IPS-20b (cell line): ENCODE results near the gene CORO1C.
A peak's percentile ranks its signal among the peaks of the same experiment; 100 is the strongest.

ENCODE experiments used
- H3K27ac ChIP-seq: one replicate; pipeline ENCODE4 v1.5.1; 2013; ENCODE audit warnings: low read length
- H3K27me3 ChIP-seq: 2 replicates; pipeline ENCODE4 v1.6.1; 2013; ENCODE audit warnings: mild to moderate bottlenecking, low read length, inconsistent platforms; ENCODE audit not compliant: insufficient read depth
- H3K36me3 ChIP-seq: 2 replicates; pipeline ENCODE4 v1.6.1; 2013; ENCODE audit warnings: low read depth, mild to moderate bottlenecking, inconsistent platforms, low read length, moderate library complexity; ENCODE audit not compliant: insufficient read depth
- H3K4me1 ChIP-seq: 2 replicates; pipeline ENCODE4 v1.6.1; 2013; ENCODE audit warnings: mild to moderate bottlenecking, control low read depth, inconsistent platforms, low read length, moderate library complexity; ENCODE audit not compliant: insufficient read depth
- H3K4me3 ChIP-seq: 2 replicates; pipeline ENCODE4 v1.5.1; 2013; ENCODE audit warnings: mild to moderate bottlenecking, low read length, inconsistent platforms
- H3K9ac ChIP-seq: 2 replicates; pipeline ENCODE4 v1.6.1; 2013; ENCODE audit warnings: low read depth, mild to moderate bottlenecking, inconsistent platforms, low read length, moderate library complexity
- H3K9me3 ChIP-seq: 2 replicates; pipeline ENCODE4 v1.6.1; 2013; ENCODE audit warnings: mild to moderate bottlenecking, low read depth, low read length, inconsistent platforms; ENCODE audit not compliant: insufficient read depth

The CORO1C gene

DNA sequence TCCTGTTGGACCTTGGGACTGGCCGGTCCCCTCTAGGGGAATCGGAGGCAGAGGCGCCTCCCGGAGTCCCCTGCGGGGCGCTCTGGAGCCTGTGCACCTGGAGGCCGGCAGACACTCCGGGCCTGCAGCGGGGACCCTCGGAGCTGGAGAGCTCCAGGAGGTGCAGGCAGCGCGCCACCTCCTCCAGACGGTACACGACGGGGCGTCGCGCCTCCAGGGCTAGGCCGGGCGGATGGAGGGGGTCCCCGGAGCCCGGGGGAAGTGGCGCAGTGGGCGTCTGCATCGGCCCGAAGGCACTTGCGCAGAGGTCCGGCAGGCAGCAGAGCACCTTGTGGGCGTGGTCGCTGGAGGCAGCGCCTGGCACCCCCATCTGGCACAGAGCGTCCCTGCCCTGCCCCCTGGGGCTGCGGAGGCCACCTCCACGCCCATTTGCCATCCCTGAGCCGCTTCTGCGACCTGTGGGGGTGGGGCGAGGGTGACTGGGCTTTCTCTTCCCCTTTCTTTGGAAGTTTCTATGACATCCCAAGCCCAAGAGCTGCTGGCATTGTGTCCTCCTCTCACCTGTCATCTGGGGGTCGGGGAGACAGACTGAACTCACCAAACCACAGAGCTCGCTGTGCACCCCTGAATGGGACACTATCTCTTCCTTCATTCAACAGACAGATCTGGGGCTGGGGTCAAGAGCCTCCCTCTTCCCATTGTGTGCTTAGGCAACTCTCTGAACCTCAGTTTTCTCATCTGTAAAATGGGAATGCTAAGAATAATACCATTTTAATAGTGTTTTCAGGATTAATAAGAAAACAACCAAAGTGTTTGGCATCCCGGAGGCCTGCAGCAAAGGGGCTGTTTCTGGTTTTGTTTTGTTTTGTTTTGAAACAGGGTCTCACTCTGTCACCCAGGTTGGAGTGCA, 37.5 kb upstream of the CORO1C start:
- H3K9ac ChIP-seq, result peak overlapping the region; percentile 45; the same call in 1 of the 2 replicates
- no peaks in the 10 kb centered on the region for H3K9me3 ChIP-seq
- H3K36me3 ChIP-seq, result no peaks in the 10 kb centered on the region
- no peak overlapping the region for H3K27ac ChIP-seq
- H3K27me3 ChIP-seq, result no peaks in the 10 kb centered on the region
- H3K4me3 ChIP-seq, result peak overlapping the region; percentile 63
- no peaks in the 10 kb centered on the region for H3K4me1 ChIP-seq

DNA sequence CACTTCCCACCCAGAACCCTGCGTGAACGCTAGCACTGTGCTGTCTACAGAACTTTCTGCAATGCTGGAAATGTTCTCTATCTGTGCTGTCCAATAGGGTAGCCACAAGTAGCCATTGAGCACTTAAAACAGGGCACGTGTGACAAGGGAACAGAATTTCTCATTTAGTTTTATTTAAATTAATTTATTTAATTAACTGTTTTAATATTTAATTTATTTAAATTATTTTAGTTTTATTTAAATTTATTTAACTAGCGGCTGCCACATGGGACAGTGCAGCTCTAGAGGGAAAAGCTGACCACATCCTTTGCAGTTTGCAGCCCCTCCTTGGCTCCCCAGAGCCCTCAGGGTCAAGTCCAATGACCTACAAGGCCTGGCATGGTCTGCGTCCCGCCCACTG, 35.0 kb upstream of the CORO1C start:
- no peaks in the 10 kb centered on the region for H3K9me3 ChIP-seq
- no peak overlapping the region for H3K4me3 ChIP-seq
- H3K4me1 ChIP-seq, result no peaks in the 10 kb centered on the region
- no peaks in the 10 kb centered on the region for H3K36me3 ChIP-seq
- H3K27ac ChIP-seq, result no peak overlapping the region
- no peak overlapping the region for H3K9ac ChIP-seq
- H3K27me3 ChIP-seq, result no peaks in the 10 kb centered on the region

DNA sequence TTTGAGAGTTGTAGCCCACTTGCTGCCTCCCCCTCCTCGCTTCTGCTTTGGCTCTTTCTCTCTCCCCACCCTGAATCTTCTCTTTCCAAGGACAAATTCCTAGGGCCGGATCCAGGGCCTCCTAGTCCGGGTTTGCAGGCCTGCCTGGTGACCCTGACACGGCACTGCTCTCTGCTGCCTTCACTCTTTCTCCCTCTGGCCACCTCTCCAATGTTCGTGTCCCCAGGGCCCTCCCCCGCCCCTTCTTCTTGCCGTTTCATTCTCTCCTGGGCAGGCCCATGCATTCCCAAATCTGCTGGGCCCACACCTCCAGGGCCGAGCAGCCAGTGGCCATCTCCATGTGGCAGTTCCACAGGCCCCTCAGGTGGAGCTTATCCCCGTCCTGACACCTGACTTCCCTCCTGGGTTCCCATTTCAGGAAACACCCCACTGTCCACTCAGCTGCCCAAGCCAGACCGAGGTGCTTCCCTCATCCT, 34.0 kb upstream of the CORO1C start:
- Histone ChIP-seq H3K9me3 (no peaks in the 10 kb centered on the region), H3K9ac (no peak overlapping the region), H3K36me3 (no peaks in the 10 kb centered on the region), H3K4me3 (no peak overlapping the region), H3K27ac (no peak overlapping the region), H3K4me1 (no peaks in the 10 kb centered on the region), H3K27me3 (no peaks in the 10 kb centered on the region)

DNA sequence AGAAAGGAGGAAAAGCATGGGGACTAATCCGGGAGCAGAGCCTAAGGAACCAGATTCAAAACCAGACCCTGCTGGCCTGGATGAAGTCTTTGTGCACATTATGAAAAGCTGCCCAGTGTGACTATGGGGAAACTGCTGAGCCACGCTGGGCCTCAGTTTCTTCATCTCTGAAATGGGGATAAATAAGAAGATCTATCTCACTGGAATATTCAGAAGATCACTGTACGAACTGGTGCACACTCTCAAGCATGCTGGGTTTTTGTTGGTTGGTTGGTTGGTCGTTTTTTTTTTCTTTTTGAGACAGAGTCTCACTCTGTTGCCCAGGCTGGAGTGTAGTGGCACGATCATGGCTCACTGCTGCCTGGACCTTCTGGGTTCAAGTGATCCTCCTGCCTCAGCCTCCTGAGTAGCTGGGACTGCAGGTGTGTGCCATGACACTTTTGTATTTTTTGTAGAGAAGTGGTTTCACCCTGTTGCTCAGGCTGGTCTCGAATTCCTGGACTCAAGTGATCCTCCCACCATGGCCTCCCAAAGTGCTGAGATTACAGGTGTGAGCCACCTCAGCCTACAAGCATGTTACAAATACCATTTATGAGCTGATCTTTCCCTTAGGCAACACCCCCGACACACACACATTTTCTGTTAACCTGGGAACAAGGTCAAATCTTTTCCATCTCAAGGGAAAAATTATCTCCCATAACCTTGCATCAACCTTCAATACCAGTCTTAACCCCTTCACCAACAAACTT, 33.4 kb upstream of the CORO1C start:
- H3K27ac ChIP-seq, result no peak overlapping the region
- H3K27me3 ChIP-seq, result no peaks in the 10 kb centered on the region
- H3K9me3 ChIP-seq, result no peaks in the 10 kb centered on the region
- no peak overlapping the region for H3K4me3 ChIP-seq
- H3K4me1 ChIP-seq, result no peaks in the 10 kb centered on the region
- no peaks in the 10 kb centered on the region for H3K36me3 ChIP-seq
- H3K9ac ChIP-seq, result no peak overlapping the region

DNA sequence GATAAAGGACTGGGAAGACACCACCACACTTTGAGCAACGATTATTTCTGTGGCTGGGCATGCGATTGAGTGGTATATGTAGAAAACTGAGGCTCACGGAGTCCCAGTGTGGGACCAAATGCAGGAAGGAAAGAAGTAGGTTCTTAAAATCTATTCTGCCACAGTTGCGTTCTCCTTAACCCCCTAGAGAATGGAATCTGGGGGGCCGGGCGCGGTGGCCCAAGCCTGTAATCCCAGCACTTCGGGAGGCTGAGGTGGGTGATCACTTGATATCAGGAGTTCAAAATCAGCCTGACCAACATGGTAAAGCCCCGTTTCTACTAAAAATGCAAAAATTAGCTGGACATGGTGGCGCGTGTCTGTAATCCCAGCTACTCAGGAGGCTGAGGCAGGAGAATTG, 29.9 kb upstream of the CORO1C start:
- no peak overlapping the region for H3K9ac ChIP-seq
- H3K27ac ChIP-seq, result no peak overlapping the region
- H3K9me3 ChIP-seq, result no peaks in the 10 kb centered on the region
- no peaks in the 10 kb centered on the region for H3K36me3 ChIP-seq
- H3K4me3 ChIP-seq, result no peak overlapping the region
- no peaks in the 10 kb centered on the region for H3K4me1 ChIP-seq
- H3K27me3 ChIP-seq, result no peaks in the 10 kb centered on the region

DNA sequence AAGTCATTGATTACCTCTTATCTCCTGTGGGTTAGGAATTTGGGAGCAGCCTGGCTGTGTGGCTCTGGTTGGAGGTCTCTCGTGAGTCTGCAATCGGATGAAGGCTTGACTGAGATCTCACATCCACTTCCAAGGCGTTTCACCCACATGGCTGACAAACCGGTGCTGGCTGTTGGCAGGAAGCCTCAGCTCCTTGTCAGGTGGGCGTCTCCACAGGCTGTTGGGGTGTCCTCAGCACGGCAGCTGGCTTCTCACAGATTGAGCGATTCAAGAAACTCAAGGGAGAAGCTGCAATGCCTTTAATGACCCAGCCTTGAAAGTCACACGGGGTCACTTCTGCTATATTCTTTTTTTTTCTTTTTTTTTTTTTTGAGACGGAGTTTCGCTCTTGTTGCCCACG, 28.6 kb upstream of the CORO1C start:
- Histone ChIP-seq H3K27ac (no peak overlapping the region), H3K36me3 (no peaks in the 10 kb centered on the region), H3K9ac (no peak overlapping the region), H3K4me1 (no peaks in the 10 kb centered on the region), H3K9me3 (no peaks in the 10 kb centered on the region), H3K27me3 (no peaks in the 10 kb centered on the region), H3K4me3 (no peak overlapping the region)

DNA sequence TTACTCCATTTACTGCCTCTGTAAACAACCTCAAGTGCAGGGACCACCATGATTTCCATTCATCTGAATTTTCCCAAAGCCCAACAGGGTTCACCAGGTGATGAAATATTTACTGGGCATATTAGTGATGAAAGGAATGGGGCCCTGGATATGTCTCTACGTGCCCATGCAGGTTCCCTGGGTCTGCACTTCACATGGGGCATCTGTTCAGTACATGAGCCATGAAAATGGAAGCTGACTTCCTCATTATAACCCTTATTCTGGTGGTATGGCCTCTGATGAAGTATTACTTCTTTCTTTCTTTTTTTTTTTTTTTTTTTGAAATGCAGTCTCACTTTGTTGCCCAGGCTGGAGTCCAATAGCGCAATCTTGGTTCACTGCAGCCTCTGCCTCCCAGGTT, 26.5 kb upstream of the CORO1C start:
- Histone ChIP-seq H3K9ac (no peak overlapping the region), H3K4me1 (no peaks in the 10 kb centered on the region), H3K36me3 (no peaks in the 10 kb centered on the region), H3K27ac (no peak overlapping the region), H3K4me3 (no peak overlapping the region), H3K27me3 (no peaks in the 10 kb centered on the region), H3K9me3 (no peaks in the 10 kb centered on the region)

DNA sequence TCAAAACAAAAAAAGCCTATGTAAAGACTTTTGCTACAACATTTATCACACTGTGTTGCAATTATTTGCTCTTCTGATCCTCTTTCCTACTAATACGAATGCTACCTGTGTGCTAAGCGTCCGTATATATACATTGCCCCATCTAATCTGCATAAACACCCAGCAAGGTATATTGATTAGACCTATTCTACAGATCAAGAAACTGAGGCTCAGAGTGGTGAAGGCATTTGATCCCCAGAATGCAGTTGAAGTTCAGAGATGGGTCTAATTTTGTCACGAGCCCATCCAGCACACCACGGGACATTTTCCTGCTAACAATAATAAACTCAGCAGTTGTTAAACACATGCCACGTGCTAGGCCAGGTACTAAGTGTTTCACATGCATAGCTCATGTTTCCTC, 25.1 kb upstream of the CORO1C start:
- Histone ChIP-seq H3K27me3 (no peaks in the 10 kb centered on the region), H3K9ac (no peak overlapping the region), H3K36me3 (no peaks in the 10 kb centered on the region), H3K9me3 (no peaks in the 10 kb centered on the region), H3K4me3 (no peak overlapping the region), H3K4me1 (no peaks in the 10 kb centered on the region), H3K27ac (no peak overlapping the region)

DNA sequence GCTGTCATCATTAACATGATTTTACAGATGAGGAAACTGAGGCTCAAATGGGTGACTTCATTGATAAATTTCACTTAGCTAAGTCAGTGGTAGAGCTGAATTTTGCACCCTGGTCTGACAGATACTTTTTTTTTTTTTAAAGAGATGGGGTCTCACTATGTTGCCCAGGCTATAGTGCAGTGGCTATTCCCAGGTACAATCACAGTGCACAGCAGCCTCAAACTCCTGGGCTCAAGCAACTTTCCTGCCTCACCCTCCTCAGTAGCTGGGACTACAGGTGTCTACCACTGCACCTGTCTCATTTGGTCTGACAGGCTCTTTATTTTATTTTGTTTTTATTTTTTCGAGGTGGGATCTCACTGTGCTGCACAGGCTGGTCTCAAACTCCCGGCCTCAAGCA, 24.2 kb upstream of the CORO1C start:
- no peak overlapping the region for H3K27ac ChIP-seq

DNA sequence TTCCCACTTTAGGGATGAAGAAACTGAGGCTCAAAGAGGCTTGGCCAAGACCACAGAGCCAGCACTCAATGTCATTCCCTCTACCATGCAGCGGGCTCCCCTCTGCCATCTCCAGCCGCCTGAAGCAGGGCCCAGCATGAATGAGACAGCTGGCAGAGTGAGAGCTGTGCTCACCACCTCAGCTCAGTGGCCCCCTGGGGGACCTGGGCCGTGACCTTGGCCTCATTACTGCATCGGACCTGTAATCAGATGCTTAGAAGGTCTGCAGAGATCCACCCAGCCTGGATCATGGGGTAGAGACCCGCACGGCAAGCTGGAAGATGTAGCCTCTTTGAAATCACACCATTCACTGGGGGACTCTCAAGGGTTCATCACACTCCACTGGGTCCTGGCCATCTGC, 22.7 kb upstream of the CORO1C start:
- Histone ChIP-seq H3K4me3 (no peak overlapping the region), H3K27me3 (no peaks in the 10 kb centered on the region), H3K9me3 (no peaks in the 10 kb centered on the region), H3K9ac (no peak overlapping the region), H3K36me3 (no peaks in the 10 kb centered on the region), H3K4me1 (no peaks in the 10 kb centered on the region), H3K27ac (no peak overlapping the region)

More for the DNA sequence above, 24.2 kb upstream of the CORO1C start:
- H3K27me3 ChIP-seq, result no peaks in the 10 kb centered on the region
- H3K4me1 ChIP-seq, result no peaks in the 10 kb centered on the region
- H3K4me3 ChIP-seq, result no peak overlapping the region
- no peak overlapping the region for H3K9ac ChIP-seq
- H3K9me3 ChIP-seq, result no peaks in the 10 kb centered on the region
- H3K36me3 ChIP-seq, result no peaks in the 10 kb centered on the region

DNA sequence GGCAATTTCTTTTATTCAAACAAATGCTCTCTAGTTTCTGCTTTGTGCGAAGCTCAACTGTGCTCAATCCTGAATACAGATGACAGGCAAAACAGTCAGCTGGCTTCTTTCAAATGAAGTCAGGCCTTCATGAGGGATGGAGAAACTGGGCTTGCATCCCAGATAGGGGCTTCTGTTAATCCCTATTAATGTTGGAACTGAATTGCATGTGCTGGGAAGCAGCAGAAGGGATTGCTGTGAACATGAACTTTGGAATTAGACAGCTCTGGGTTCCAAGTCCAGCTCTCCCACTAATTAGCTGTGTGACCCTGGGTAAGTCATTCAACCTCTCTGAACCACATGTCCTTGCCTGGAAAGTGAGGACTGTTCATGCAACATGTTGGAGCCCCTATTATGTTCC, 21.1 kb upstream of the CORO1C start:
- H3K9me3 ChIP-seq, result no peaks in the 10 kb centered on the region
- H3K4me3 ChIP-seq, result no peak overlapping the region
- no peak overlapping the region for H3K27ac ChIP-seq
- no peak overlapping the region for H3K9ac ChIP-seq
- no peaks in the 10 kb centered on the region for H3K27me3 ChIP-seq
- no peaks in the 10 kb centered on the region for H3K36me3 ChIP-seq
- H3K4me1 ChIP-seq, result no peaks in the 10 kb centered on the region

DNA sequence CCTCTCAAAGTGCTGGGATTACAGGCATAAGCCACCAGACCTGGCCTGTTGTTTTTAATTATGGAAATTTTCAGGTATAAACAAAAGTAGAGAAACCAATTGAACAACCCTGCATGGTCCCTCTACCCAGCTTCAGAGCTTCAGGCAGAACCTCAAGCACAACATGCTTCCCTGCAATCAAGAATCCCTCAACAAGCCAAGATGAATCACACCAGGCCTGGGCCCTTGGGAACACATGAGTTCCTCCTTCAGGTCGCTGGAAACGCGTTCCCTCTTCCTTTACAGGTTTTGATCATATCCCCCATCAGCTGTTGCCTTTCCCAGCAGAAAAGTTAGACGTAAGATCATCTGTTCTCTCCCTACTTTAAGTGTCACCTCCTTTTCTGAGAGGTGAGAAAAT, 20.5 kb upstream of the CORO1C start:
- Histone ChIP-seq H3K27ac (no peak overlapping the region), H3K27me3 (no peaks in the 10 kb centered on the region), H3K4me1 (no peaks in the 10 kb centered on the region), H3K4me3 (no peak overlapping the region), H3K9ac (no peak overlapping the region), H3K36me3 (no peaks in the 10 kb centered on the region), H3K9me3 (no peaks in the 10 kb centered on the region)
